Naive thymus-derived CD4-positive, alpha-beta T cell (primary cell): Measurements from ENCODE around the gene MEGF8. TPM values are rescaled to one million over a fixed set of nuclear protein-coding genes. Genes with fewer than 3 reads are reported as not detected.

Experiments
- ATAC-seq: fragments of 150-1000 bp; cut with Tn5 transposase; 2 replicates; pipeline ENCODE4 v1.10.0; 2021; ENCODE audit warnings: mild to moderate bottlenecking, moderate library complexity
- CTCF ChIA-PET: fragments of 350-600 bp; sonication (Branson Sonifier 250); formaldehyde crosslinking; loops from one replicate; lab custom pipeline; 2021; ENCODE audit warnings: antibody characterized with exemption; lab: Charles Lee
- POLR2A ChIA-PET: fragments of 350-600 bp; sonication (Branson Sonifier 250); formaldehyde crosslinking; loops from one replicate; lab custom pipeline; 2021; ENCODE audit warnings: antibody characterized with exemption, inconsistent platforms; lab: Charles Lee
- DNase-seq, 9 donors: peaks; one replicate each; pipeline versions ENCODE4 v3.0.0 to v3.0.0-alpha.2; 2020 to 2022; ENCODE audit warnings: mixed read lengths in 1 of 9
- H3K27ac ChIP-seq: one replicate; pipeline ENCODE4 v1.7.0; 2013; ENCODE audit warnings: mild to moderate bottlenecking, low read depth, low read length, moderate library complexity
- H3K27me3 ChIP-seq, 2 donors: one replicate each; pipeline ENCODE4 v1.7.0; 2013; ENCODE audit warnings: low read length in 2 of 2, mild to moderate bottlenecking in 2 of 2, moderate library complexity in 2 of 2; ENCODE audit not compliant: control insufficient read depth in 2 of 2, insufficient read depth in 2 of 2
- H3K36me3 ChIP-seq, 3 experiments: 1 replicate in 2 of 3; 2 replicates in 1 of 3; pipeline ENCODE4 v1.7.0; 2013; ENCODE audit warnings: low read length in 3 of 3, mild to moderate bottlenecking in 3 of 3, moderate library complexity in 1 of 3; ENCODE audit not compliant: insufficient read depth in 3 of 3, control insufficient read depth in 2 of 3
- H3K4me1 ChIP-seq, 2 donors: one replicate each; pipeline ENCODE4 v1.7.0; 2013; ENCODE audit warnings: low read length in 2 of 2, mild to moderate bottlenecking in 2 of 2, moderate library complexity in 1 of 2; ENCODE audit not compliant: control insufficient read depth in 2 of 2, insufficient read depth in 2 of 2
- H3K4me3 ChIP-seq: 2 replicates; pipeline ENCODE4 v1.7.0; 2013; ENCODE audit warnings: mild to moderate bottlenecking, low read length
- H3K9me3 ChIP-seq, 3 experiments: 1 replicate in 2 of 3; 2 replicates in 1 of 3; pipeline ENCODE4 v1.7.0; 2013; ENCODE audit warnings: low read length in 3 of 3; ENCODE audit not compliant: control insufficient read depth in 2 of 3
- H3K27ac Mint-ChIP-seq, 9 donors: one replicate each; pipeline ENCODE4 v1.8.0; 2020 to 2022; ENCODE audit warnings: mixed read lengths in 9 of 9, mild to moderate bottlenecking in 8 of 9, moderate library complexity in 5 of 9, inconsistent platforms in 2 of 9
- H3K27me3 Mint-ChIP-seq, 5 donors: one replicate each; pipeline ENCODE4 v1.8.0; 2021 to 2022; ENCODE audit warnings: mixed read lengths in 5 of 5, mild to moderate bottlenecking in 1 of 5
- H3K36me3 Mint-ChIP-seq, 5 donors: one replicate each; pipeline ENCODE4 v1.8.0; 2020 to 2022; ENCODE audit warnings: mixed read lengths in 5 of 5, mild to moderate bottlenecking in 3 of 5, inconsistent platforms in 1 of 5
- H3K4me1 Mint-ChIP-seq, 7 donors: one replicate each; pipeline ENCODE4 v1.8.0; 2020 to 2022; ENCODE audit warnings: mixed read lengths in 7 of 7, mild to moderate bottlenecking in 3 of 7, inconsistent platforms in 1 of 7
- H3K4me3 Mint-ChIP-seq, 10 donors: one replicate each; pipeline ENCODE4 v1.8.0; 2020 to 2022; ENCODE audit warnings: mild to moderate bottlenecking in 10 of 10, mixed read lengths in 10 of 10, moderate library complexity in 6 of 10, inconsistent platforms in 2 of 10
- H3K9me3 Mint-ChIP-seq, 11 donors: one replicate each; pipeline ENCODE4 v1.8.0; 2020 to 2022; ENCODE audit warnings: mixed read lengths in 11 of 11, mild to moderate bottlenecking in 4 of 11, inconsistent platforms in 1 of 11, moderate library complexity in 1 of 11
- intact Hi-C, 2 donors: fragments of 100-400 bp; cut with micrococcal nuclease; formaldehyde crosslinking; loops; one replicate each; pipeline ENCODE4 v1.15.1; 2023
- polyA plus RNA-seq, 2 donors: library from polyadenylated mRNA; unstranded; fragments of 300-500 nt; fragmentation: Illumina TruSeq; gene quantifications; one replicate each; pipeline ENCODE4 v1.2.3, GENCODE V29; 2021
- total RNA-seq, 6 experiments: library from RNA in 5 of 6; stranded (reverse) in 5 of 6; gene quantifications; 1 replicate in 5 of 6; 2 replicates in 1 of 6; pipeline ENCODE4 v1.2.3 and lab custom pipeline; 2021 to 2026

The MEGF8 gene
- total and polyA plus RNA-seq, 7 experiments from 2014 or later = 0.40 to 9.3 (median 8.1) TPM

DNA sequence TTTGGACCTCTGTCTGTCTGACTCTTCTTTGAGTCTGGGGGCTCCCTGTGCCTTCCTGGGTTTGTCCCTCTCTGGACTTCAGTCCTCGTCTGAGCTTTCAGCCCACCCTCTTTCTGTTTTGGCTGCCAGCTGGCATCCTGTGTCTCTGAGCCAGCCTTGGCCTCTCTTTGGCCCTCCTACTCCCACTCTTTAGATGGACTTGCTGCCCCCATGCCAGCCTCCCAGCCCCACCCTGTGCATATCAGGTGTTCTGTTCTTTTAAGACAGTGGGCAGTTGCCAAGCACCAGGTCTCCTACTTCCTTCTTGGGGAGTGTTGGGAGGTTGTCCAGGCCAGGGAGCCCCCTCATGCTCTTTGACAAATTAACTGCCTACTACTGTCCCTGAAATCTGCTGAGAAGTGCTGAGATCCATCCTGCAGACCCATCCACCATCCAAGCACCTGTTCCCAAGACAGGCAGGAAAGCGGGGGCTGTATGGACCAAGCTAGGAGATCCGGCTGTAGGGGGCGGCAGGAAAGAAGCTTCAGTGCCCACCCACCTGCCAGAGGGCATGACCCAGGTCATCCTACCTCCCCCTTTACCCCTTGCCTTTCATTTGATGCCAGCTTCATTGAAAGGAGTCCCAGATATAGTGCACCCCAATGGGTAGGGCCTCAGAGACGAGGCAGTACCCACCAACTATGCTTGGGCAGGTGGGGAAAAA lies 46.8 kb upstream of the MEGF8 start:
- DNase-seq (no peak), ATAC-seq (no peak)
- CTCF ChIA-PET = interaction anchor here (1.2 to 3.2 kb wide), 12 partner anchors 8 to 176 kb away, joined by 3 to 25 read pairs (median 8); partner anchors contain the start of genes DEDD2 and GSK3A
- H3K4me3 Mint-ChIP-seq = peak overlapping the region in 7 of 10 donors; percentile 89 to 93 (median 91)
- peaks cover 32 to 60% (median 39%) of the 10 kb centered on the region in 7 donors for H3K4me1 Mint-ChIP-seq
- intact Hi-C loops = no loop called here
- H3K9me3 Mint-ChIP-seq = peaks cover 0 to 1% (median 0%) of the 10 kb centered on the region in 11 donors
- POLR2A ChIA-PET = interaction anchor here (0.7 to 5.6 kb wide), 5 partner anchors 8 to 146 kb away, joined by 3 to 47 read pairs (median 7); partner anchors contain the start of genes CIC, GSK3A and POU2F2
- H3K27me3 Mint-ChIP-seq = no peaks in the 10 kb centered on the region
- Histone ChIP-seq H3K27me3 (no peaks in the 10 kb centered on the region), H3K4me1 (peaks cover 39 to 40% of the 10 kb centered on the region in 2 donors), H3K4me3 (no peak overlapping the region), H3K27ac (peak overlapping the region; percentile 88), H3K36me3 (peaks cover 0 to 23% (median 0%) of the 10 kb centered on the region in 3 experiments), H3K9me3 (no peaks in the 10 kb centered on the region)
- H3K36me3 Mint-ChIP-seq = peaks cover 0 to 9% (median 2%) of the 10 kb centered on the region in 5 donors
- H3K27ac Mint-ChIP-seq = peak overlapping the region in 8 of 9 donors; percentile 54 to 96 (median 93)

DNA sequence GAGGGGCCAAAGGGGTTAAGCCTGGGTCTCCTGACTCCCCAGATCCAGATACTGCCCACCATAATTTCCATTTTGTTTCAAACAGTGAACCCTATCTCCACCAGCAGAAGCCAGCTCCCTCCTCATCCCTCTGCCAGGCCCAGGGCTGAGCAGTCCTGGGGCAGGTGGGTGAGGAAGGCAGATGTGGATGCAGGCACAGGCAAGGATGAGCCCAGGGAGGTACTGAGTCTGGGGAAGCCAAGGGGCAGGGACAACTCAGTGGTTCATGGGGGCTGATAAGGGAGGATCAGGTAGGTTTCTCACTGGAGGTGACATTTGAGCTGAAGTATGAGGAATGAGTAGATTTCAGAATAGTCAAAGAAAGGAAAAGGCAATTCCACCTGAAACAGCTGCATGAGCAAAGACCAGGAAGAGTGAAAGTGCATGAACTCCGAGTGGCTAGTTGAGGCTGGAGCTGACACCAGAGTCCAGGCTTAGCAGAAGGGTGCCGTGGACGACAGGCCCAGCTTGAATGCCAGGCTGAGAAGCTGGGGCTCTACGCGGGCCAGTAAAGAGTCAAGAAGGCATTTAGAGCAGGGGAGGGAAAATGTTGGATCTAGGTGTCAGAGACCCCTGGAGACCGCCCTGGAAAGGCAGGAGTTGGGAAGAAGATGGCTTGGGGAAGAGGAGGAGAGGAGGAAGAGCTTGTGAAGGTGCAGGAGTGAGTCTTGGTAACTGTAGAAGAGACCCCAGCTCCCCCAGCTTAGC lies 46.1 kb upstream of the MEGF8 start:
- no peak for DNase-seq
- no peak for ATAC-seq
- Mint-ChIP-seq H3K27ac (peak overlapping the region in 8 of 9 donors; percentile 91 to 96 (median 94)), H3K36me3 (peaks cover 0 to 9% (median 2%) of the 10 kb centered on the region in 5 donors), H3K4me3 (peak overlapping the region in 7 of 10 donors; percentile 89 to 93 (median 91)), H3K9me3 (peaks cover 0 to 1% (median 0%) of the 10 kb centered on the region in 11 donors), H3K4me1 (peaks cover 32 to 60% (median 38%) of the 10 kb centered on the region in 7 donors), H3K27me3 (no peaks in the 10 kb centered on the region)
- Histone ChIP-seq H3K36me3 (peaks cover 0 to 16% (median 0%) of the 10 kb centered on the region in 3 experiments), H3K4me1 (peaks cover 39 to 40% of the 10 kb centered on the region in 2 donors), H3K27me3 (no peaks in the 10 kb centered on the region), H3K27ac (peak overlapping the region; percentile 88), H3K4me3 (peak overlapping the region; percentile 95), H3K9me3 (no peaks in the 10 kb centered on the region)
- ChIA-PET POLR2A (interaction anchor here (0.6 to 5.6 kb wide), 12 partner anchors 9 to 156 kb away, joined by 3 to 47 read pairs (median 4); partner anchors contain the start of genes CIC, GSK3A and POU2F2), CTCF (interaction anchor here (1.1 to 3.2 kb wide), 15 partner anchors 9 to 177 kb away, joined by 3 to 25 read pairs (median 6); partner anchors contain the start of genes DEDD2, GSK3A and ZNF526)
- intact Hi-C loops = no loop called here

- ChIA-PET POLR2A (interaction anchor here (0.6 to 5.6 kb wide), 11 partner anchors 10 to 157 kb away, joined by 3 to 47 read pairs (median 5); partner anchors contain the start of gene CIC), CTCF (interaction anchor here (1.1 to 3.2 kb wide), 15 partner anchors 10 to 178 kb away, joined by 3 to 25 read pairs (median 6); partner anchors contain the start of genes DEDD2, GSK3A and ZNF526)
- intact Hi-C loops = loop anchor here (1.0 to 10.0 kb wide), 10 partner anchors 12 to 1813 kb away; partner anchors contain the start of genes ARHGEF1 (in 2 of the 2), ERF (in 2 of the 2), BLVRB (in 1 of the 2) and SPTBN4 (in 1 of the 2)
- Mint-ChIP-seq H3K9me3 (peaks cover 0 to 4% (median 0%) of the 10 kb centered on the region in 11 donors), H3K4me1 (peaks cover 32 to 57% (median 37%) of the 10 kb centered on the region in 7 donors), H3K4me3 (peak overlapping the region in 7 of 10 donors; percentile 89 to 93 (median 91)), H3K27me3 (no peaks in the 10 kb centered on the region), H3K36me3 (peaks cover 0 to 3% (median 0%) of the 10 kb centered on the region in 5 donors), H3K27ac (peak overlapping the region in 8 of 9 donors; percentile 91 to 96 (median 94))
- Histone ChIP-seq H3K4me1 (peaks cover 44 to 45% of the 10 kb centered on the region in 2 donors), H3K36me3 (peaks cover 0 to 8% (median 0%) of the 10 kb centered on the region in 3 experiments), H3K9me3 (no peaks in the 10 kb centered on the region), H3K27me3 (no peaks in the 10 kb centered on the region), H3K4me3 (peak overlapping the region; percentile 95), H3K27ac (peak overlapping the region; percentile 88)
- DNase-seq (peak; percentile 76 to 89 (median 83)), ATAC-seq (peak; percentile 36)
Measured at GRCh38 chr19:42279902-42280814, 45.3 kb upstream of the MEGF8 start.

- peak overlapping the region; percentile 88 for H3K27ac ChIP-seq
- Mint-ChIP-seq H3K27me3 (no peaks in the 10 kb centered on the region), H3K4me3 (peak overlapping the region in 3 of 10 donors; percentile 34 to 79 (median 77)), H3K4me1 (peaks cover 33 to 59% (median 38%) of the 10 kb centered on the region in 7 donors), H3K27ac (peak overlapping the region in 1 of 9 donors; percentile 28), H3K36me3 (peaks cover 0 to 3% (median 0%) of the 10 kb centered on the region in 5 donors), H3K9me3 (peaks cover 0 to 4% (median 0%) of the 10 kb centered on the region in 11 donors)
- intact Hi-C loops = loop anchor here (1.0 to 10.0 kb wide), 10 partner anchors 12 to 1813 kb away; partner anchors contain the start of genes ARHGEF1 (in 2 of the 2), ERF (in 2 of the 2), BLVRB (in 1 of the 2) and SPTBN4 (in 1 of the 2)
- no peaks in the 10 kb centered on the region for H3K27me3 ChIP-seq
- peaks cover 0 to 5% (median 0%) of the 10 kb centered on the region in 3 experiments for H3K36me3 ChIP-seq
- ChIA-PET CTCF (interaction anchor here (2.6 to 3.2 kb wide), 2 partner anchors 35 to 38 kb away, joined by 14 to 25 read pairs; partner anchors contain the start of gene GSK3A), POLR2A (interaction anchor here (1.4 to 5.6 kb wide), 4 partner anchors 11 to 157 kb away, joined by 5 to 47 read pairs (median 16); partner anchors contain the start of gene CIC)
- H3K4me1 ChIP-seq = peaks cover 49 to 51% of the 10 kb centered on the region in 2 donors
- peak in 1 of 9 donors; percentile 58 for DNase-seq
- peak overlapping the region; percentile 95 for H3K4me3 ChIP-seq
- H3K9me3 ChIP-seq = no peaks in the 10 kb centered on the region
- ATAC-seq = no peak
Measured at GRCh38 chr19:42280815-42281145, 44.7 kb upstream of the MEGF8 start.

DNA sequence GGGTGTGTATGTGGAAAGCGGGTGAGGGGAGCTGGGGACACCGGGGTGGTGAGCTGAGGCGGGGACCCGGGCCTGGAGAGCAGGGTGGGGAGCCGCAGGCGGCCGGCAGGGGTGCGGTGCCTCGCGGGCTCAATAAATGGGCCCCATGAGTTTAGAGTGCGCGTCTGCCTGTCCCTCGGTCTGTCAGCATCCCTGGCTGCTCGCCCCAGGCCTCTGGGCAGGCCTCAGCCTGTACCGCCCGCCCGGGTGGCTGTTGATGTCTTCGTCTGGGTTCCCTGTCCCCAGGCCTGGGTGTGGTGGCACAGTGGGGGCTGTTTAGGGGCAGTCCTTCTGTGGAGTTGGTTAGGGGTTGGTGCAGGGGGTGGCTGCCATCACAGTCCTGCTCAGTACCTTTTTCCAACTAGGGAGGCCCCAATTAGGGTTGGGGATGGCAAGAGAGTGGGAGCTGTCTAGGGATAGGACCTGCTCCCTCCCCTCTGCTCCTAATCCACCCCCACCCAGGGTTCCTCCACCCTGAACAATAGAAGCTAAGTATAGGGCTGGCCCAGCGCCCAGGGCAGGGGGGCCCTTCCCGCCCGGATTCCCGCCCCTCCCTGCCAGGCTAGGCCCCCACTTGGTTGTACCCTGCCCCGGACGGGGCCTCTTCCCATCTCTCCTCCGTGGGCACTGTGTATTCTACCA lies 44.1 kb upstream of the MEGF8 start:
- Mint-ChIP-seq H3K36me3 (peaks cover 0 to 4% (median 0%) of the 10 kb centered on the region in 5 donors), H3K27ac (peak overlapping the region in 2 of 9 donors; percentile 89 to 91), H3K9me3 (peaks cover 0 to 4% (median 0%) of the 10 kb centered on the region in 11 donors), H3K4me1 (peaks cover 28 to 59% (median 38%) of the 10 kb centered on the region in 7 donors), H3K4me3 (peak overlapping the region in 5 of 10 donors; percentile 68 to 80 (median 76)), H3K27me3 (no peaks in the 10 kb centered on the region)
- POLR2A ChIA-PET = interaction anchor here (0.7 to 5.6 kb wide), 9 partner anchors 11 to 339 kb away, joined by 3 to 47 read pairs (median 3); partner anchors contain the start of genes CIC and ERF
- intact Hi-C loops = loop anchor here (2.0 to 10.0 kb wide), 7 partner anchors 84 to 1814 kb away; partner anchors contain the start of genes ARHGEF1 (in 2 of the 2), BLVRB (in 1 of the 2), SPTBN4 (in 1 of the 2) and ZNF574 (in 1 of the 2)
- peaks cover 44 to 48% of the 10 kb centered on the region in 2 donors for H3K4me1 ChIP-seq
- ATAC-seq (no peak), DNase-seq (peak in 2 of 9 donors; percentile 23 to 31)
- H3K36me3 ChIP-seq = peaks cover 0 to 5% (median 0%) of the 10 kb centered on the region in 3 experiments
- H3K4me3 ChIP-seq = no peak overlapping the region
- H3K27me3 ChIP-seq = no peaks in the 10 kb centered on the region
- peak overlapping the region; percentile 88 for H3K27ac ChIP-seq
- CTCF ChIA-PET = interaction anchor here (0.7 to 3.2 kb wide), 2 partner anchors 17 to 38 kb away, joined by 3 to 14 read pairs; partner anchors contain the start of gene GSK3A
- no peaks in the 10 kb centered on the region for H3K9me3 ChIP-seq
